Breast epithelium (tissue), 4 donors: ENCODE data around the gene PKMYT1. TPM values are rescaled to one million over a fixed set of nuclear protein-coding genes. Genes with fewer than 3 reads are reported as not detected.
A peak's percentile ranks its signal among the peaks of the same experiment; 100 is the strongest.

Experiments
- DNase-seq, 2 donors: peaks; one replicate each; pipeline ENCODE4 v3.0.0-alpha.2; 2019; ENCODE audit warnings: low spot score in 2 of 2
- H3K27ac ChIP-seq, 2 donors: fragments of 200-600 bp; sonication (generic) in 1 of 2; one replicate each; pipeline ENCODE4 v1.5.1; 2016 to 2019; ENCODE audit warnings: mild to moderate bottlenecking in 1 of 2
- H3K27me3 ChIP-seq, 2 donors: fragments of 200-600 bp; sonication (generic) in 1 of 2; one replicate each; pipeline versions ENCODE4 v1.5.1 to v1.6.0; 2017 to 2019; ENCODE audit warnings: control low read depth in 1 of 2, mild to moderate bottlenecking in 1 of 2
- H3K36me3 ChIP-seq: fragments of 200-600 bp; one replicate; pipeline ENCODE4 v1.5.1; 2019
- H3K4me1 ChIP-seq, 2 donors: fragments of 200-600 bp; sonication (generic); one replicate each; pipeline ENCODE4 v1.5.1; 2016 to 2019; ENCODE audit warnings: control low read depth in 1 of 2
- H3K4me3 ChIP-seq, 3 donors: fragments of 200-600 bp; sonication (generic); 1 replicate in 2 of 3; 2 replicates in 1 of 3; pipeline ENCODE4 v1.5.1; 2016 to 2019; ENCODE audit warnings: mild to moderate bottlenecking in 3 of 3, moderate library complexity in 2 of 3
- H3K9me3 ChIP-seq, 2 donors: fragments of 200-600 bp; sonication (generic) in 1 of 2; one replicate each; pipeline ENCODE4 v1.5.1; 2016 to 2019; ENCODE audit warnings: control low read depth in 1 of 2
- CTCF ChIP-seq, 3 donors: fragments of 450-650 bp; IDR thresholded peaks; one replicate each; pipeline ENCODE4 v1.5.1; 2016 to 2017; ENCODE audit warnings: antibody characterized with exemption in 3 of 3, mild to moderate bottlenecking in 3 of 3, moderate library complexity in 3 of 3
- POLR2A ChIP-seq: fragments of 450-650 bp; IDR thresholded peaks from one replicate; pipeline ENCODE4 v1.6.1; 2016; ENCODE audit warnings: antibody characterized with exemption, mild to moderate bottlenecking, moderate library complexity
- POLR2AphosphoS5 ChIP-seq, 3 donors: sonication (generic); formaldehyde crosslinking; IDR thresholded peaks; one replicate each; pipeline ENCODE4 v1.6.1; 2017; ENCODE audit warnings: antibody characterized with exemption in 3 of 3
- intact Hi-C: fragments of 100-400 bp; cut with DNase I; formaldehyde crosslinking; loops from one replicate; pipeline ENCODE4 v1.15.1; 2023; ENCODE audit warnings: low total_unique reads
- total RNA-seq, 3 donors: library from RNA; depleted of rRNA; stranded (reverse); fragments of >200 nt; gene quantifications; one replicate each; pipeline ENCODE4 v1.1.0, GENCODE V29; 2016

The PKMYT1 gene
- total RNA-seq, 3 donors from 2014 or later: 0.66 to 1.4 (median 0.73) TPM

- H3K27me3 ChIP-seq: no peaks in the 10 kb centered on the region
- H3K4me3 ChIP-seq: peak overlapping the region in 2 of 3 donors; percentile 30 to 47
- no peaks in the 10 kb centered on the region for H3K4me1 ChIP-seq
- H3K36me3 ChIP-seq: no peaks in the 10 kb centered on the region
- H3K9me3 ChIP-seq: no peaks in the 10 kb centered on the region
- DNase-seq: no peak
- peak overlapping the region in 1 of 2 donors; percentile 16 for H3K27ac ChIP-seq
- TF ChIP-seq POLR2AphosphoS5 (IDR thresholded peaks at IDR 0.05) (no peak), POLR2A (no peak), CTCF (IDR thresholded peaks at IDR 0.05) (no peak)
- intact Hi-C loops: loop anchor here (10.0 kb wide), 1 partner anchor 52 kb away; no protein-coding TSS in a partner anchor
Observed at GRCh38 chr16:2926650-2926999, 53.6 kb downstream of the PKMYT1 start.

- no peaks in the 10 kb centered on the region for H3K4me1 ChIP-seq
- H3K27ac ChIP-seq: no peak overlapping the region
- no peaks in the 10 kb centered on the region for H3K36me3 ChIP-seq
- no peaks in the 10 kb centered on the region for H3K9me3 ChIP-seq
- H3K4me3 ChIP-seq: no peak overlapping the region
- H3K27me3 ChIP-seq: no peaks in the 10 kb centered on the region
- TF ChIP-seq CTCF (IDR thresholded peaks at IDR 0.05) (no peak), POLR2A (no peak), POLR2AphosphoS5 (IDR thresholded peaks at IDR 0.05) (no peak)
- no peak for DNase-seq
- intact Hi-C loops: loop anchor here (10.0 kb wide), 1 partner anchor 51 kb away; no protein-coding TSS in a partner anchor
Observed at GRCh38 chr16:2925951-2926649, 54.1 kb downstream of the PKMYT1 start.

GRCh38 chr16:2924901-2925755 is 55.1 kb downstream of the PKMYT1 start:
- no peak overlapping the region for H3K4me3 ChIP-seq
- no peaks in the 10 kb centered on the region for H3K4me1 ChIP-seq
- TF ChIP-seq CTCF (IDR thresholded peaks at IDR 0.05) (no peak), POLR2AphosphoS5 (IDR thresholded peaks at IDR 0.05) (no peak), POLR2A (no peak)
- H3K27me3 ChIP-seq: no peaks in the 10 kb centered on the region
- H3K27ac ChIP-seq: no peak overlapping the region
- no peak for DNase-seq
- no peaks in the 10 kb centered on the region for H3K36me3 ChIP-seq
- H3K9me3 ChIP-seq: no peaks in the 10 kb centered on the region
- intact Hi-C loops: loop anchor here (10.0 kb wide), 1 partner anchor 50 kb away; no protein-coding TSS in a partner anchor

GRCh38 chr16:2923481-2923880 is 56.8 kb downstream of the PKMYT1 start:
- TF ChIP-seq CTCF (IDR thresholded peaks at IDR 0.05): no peak
- no peak for TF ChIP-seq POLR2AphosphoS5 (IDR thresholded peaks at IDR 0.05)
- no peak for TF ChIP-seq POLR2A
- Histone ChIP-seq H3K36me3 (no peaks in the 10 kb centered on the region), H3K27me3 (no peaks in the 10 kb centered on the region), H3K4me3 (no peak overlapping the region), H3K4me1 (no peaks in the 10 kb centered on the region), H3K27ac (no peak overlapping the region), H3K9me3 (no peaks in the 10 kb centered on the region)
- intact Hi-C loops: loop anchor here (10.0 kb wide), 1 partner anchor 49 kb away; no protein-coding TSS in a partner anchor
- DNase-seq: no peak

Other genes starting within 250 kb of the PKMYT1 start
- gene SRRM2, start 227.8 kb downstream of the PKMYT1 start, total RNA-seq: 100 to 1,000 TPM; 229 to 416 (median 388) TPM
- 100 to 1,000 TPM; 147 to 292 (median 230) TPM for gene ELOB, start 203.2 kb downstream of the PKMYT1 start, total RNA-seq
- not detected for gene PRSS33, start 192.9 kb downstream of the PKMYT1 start, total RNA-seq
- gene PRSS41, start 182.0 kb downstream of the PKMYT1 start, total RNA-seq: not detected
- 1 to 10 TPM in 2 of 3 donors, not detected in 1; 2.9 to 4.9 TPM for gene PRSS21, start 163.2 kb downstream of the PKMYT1 start, total RNA-seq
- gene ZG16B, start 150.1 kb downstream of the PKMYT1 start, total RNA-seq: 10 to 100 TPM in 2 of 3 donors, not detected in 1; 24.6 to 46.5 TPM
- gene PRSS22, start 122.3 kb downstream of the PKMYT1 start, total RNA-seq: 10 to 100 TPM in 2 of 3 donors, not detected in 1; 13.6 to 18.7 TPM
- gene FLYWCH2, start 97.2 kb downstream of the PKMYT1 start, total RNA-seq: 10 to 100 TPM; 36.0 to 49.2 (median 47.9) TPM
- gene FLYWCH1, start 68.5 kb downstream of the PKMYT1 start, total RNA-seq: 10 to 100 TPM; 28.0 to 30.9 (median 28.2) TPM
- under 1 TPM in 1 of 3 donors, not detected in 2; 0.33 TPM for gene KREMEN2, start 16.2 kb downstream of the PKMYT1 start, total RNA-seq
- 1 to 10 TPM; 2.0 to 4.0 (median 3.7) TPM for gene PAQR4, start 11.1 kb downstream of the PKMYT1 start, total RNA-seq
- under 1 TPM in 1 of 3 donors, not detected in 2; 0.15 TPM for gene CLDN9, start 32.5 kb upstream of the PKMYT1 start, total RNA-seq
- gene CLDN6, start 37.7 kb upstream of the PKMYT1 start, total RNA-seq: not detected
- 10 to 100 TPM in 2 of 3 donors, 1 to 10 TPM in 1; 6.9 to 74.1 (median 36.7) TPM for gene TNFRSF12A, start 39.9 kb upstream of the PKMYT1 start, total RNA-seq
- 10 to 100 TPM in 2 of 3 donors, 1 to 10 TPM in 1; 8.8 to 26.5 (median 17.3) TPM for gene HCFC1R1, start 43.5 kb upstream of the PKMYT1 start, total RNA-seq
- gene THOC6, start 43.6 kb upstream of the PKMYT1 start, total RNA-seq: 10 to 100 TPM; 15.5 to 26.1 (median 18.4) TPM
- 10 to 100 TPM in 2 of 3 donors, not detected in 1; 31.5 to 50.1 TPM for gene BICDL2, start 56.5 kb upstream of the PKMYT1 start, total RNA-seq
- 1 to 10 TPM in 1 of 3 donors, under 1 TPM in 2; 0.59 to 1.1 (median 0.98) TPM for gene MMP25, start 66.1 kb upstream of the PKMYT1 start, total RNA-seq
- gene IL32, start 85.2 kb upstream of the PKMYT1 start, total RNA-seq: 10 to 100 TPM in 2 of 3 donors, 1 to 10 TPM in 1; 9.1 to 17.0 (median 12.0) TPM
- gene ZSCAN10, start 118.8 kb upstream of the PKMYT1 start, total RNA-seq: not detected
- gene ZNF205, start 132.1 kb upstream of the PKMYT1 start, total RNA-seq: 10 to 100 TPM; 12.5 to 18.9 (median 13.4) TPM
- gene ZNF213, start 154.6 kb upstream of the PKMYT1 start, total RNA-seq: 1 to 10 TPM; 4.0 to 5.6 (median 5.6) TPM
- not detected for gene OR1F1, start 207.8 kb upstream of the PKMYT1 start, total RNA-seq